Heart left ventricle (tissue), 16 donors: ENCODE data around the gene ELMO3. TPM values are rescaled to one million over a fixed set of nuclear protein-coding genes. Genes with fewer than 3 reads are reported as not detected.

Experiments used
- ATAC-seq, 4 donors: fragments of 200-7000 bp; cut with Tn5 transposase; one replicate each; pipeline ENCODE4 v1.9.1; 2020 to 2022; ENCODE audit warnings: moderate library complexity in 4 of 4, mild to moderate bottlenecking in 3 of 4, moderate number of reproducible peaks in 1 of 4
- DNase-seq, 5 donors: peaks; one replicate each; pipeline ENCODE4 v3.0.0-alpha.2; 2020
- H3K27ac ChIP-seq, 12 donors: fragments of 200-600 bp; sonication (generic) in 4 of 12; one replicate each; pipeline versions ENCODE4 v1.5.0 to v1.8.0; 2016 to 2022; ENCODE audit warnings: mild to moderate bottlenecking in 2 of 12
- H3K27me3 ChIP-seq, 9 donors: fragments of 200-600 bp; sonication (generic) in 2 of 9; one replicate each; pipeline versions ENCODE4 v1.5.1 to v1.8.0; 2016 to 2022; ENCODE audit warnings: mild to moderate bottlenecking in 3 of 9
- H3K36me3 ChIP-seq, 9 donors: fragments of 200-600 bp; sonication (generic) in 2 of 9; one replicate each; pipeline versions ENCODE4 v1.5.0 to v1.8.0; 2018 to 2022; ENCODE audit warnings: mild to moderate bottlenecking in 2 of 9
- H3K4me1 ChIP-seq, 12 donors: fragments of 200-600 bp; sonication (generic) in 4 of 12; one replicate each; pipeline versions ENCODE4 v1.5.0 to v1.8.0; 2016 to 2022; ENCODE audit warnings: mild to moderate bottlenecking in 3 of 12
- H3K4me3 ChIP-seq, 12 donors: fragments of 200-600 bp; sonication (generic) in 4 of 12; one replicate each; pipeline versions ENCODE4 v1.5.0 to v1.8.0; 2017 to 2022; ENCODE audit warnings: mild to moderate bottlenecking in 9 of 12, moderate library complexity in 4 of 12
- H3K9me3 ChIP-seq, 12 donors: fragments of 200-600 bp; sonication (generic) in 4 of 12; one replicate each; pipeline versions ENCODE4 v1.5.0 to v1.8.0; 2016 to 2022; ENCODE audit warnings: mild to moderate bottlenecking in 1 of 12
- CTCF ChIP-seq, 12 donors: fragments of 200-600 bp; sonication (generic) in 4 of 12; IDR thresholded peaks; one replicate each; pipeline versions ENCODE4 v1.5.0 to v1.8.0; 2018 to 2022; ENCODE audit warnings: antibody characterized with exemption in 12 of 12, mild to moderate bottlenecking in 5 of 12
- POLR2A ChIP-seq, 2 donors: fragments of 450-650 bp; IDR thresholded peaks; one replicate each; pipeline ENCODE4 v1.6.1; 2017; ENCODE audit warnings: antibody characterized with exemption in 2 of 2, mild to moderate bottlenecking in 2 of 2, moderate library complexity in 2 of 2
- WGBS, 4 donors: extraction: QIAGEN DNeasy Blood & Tissue Kit in 2 of 4; methylation state at CpG; one replicate each; pipeline versions ENCODE4 v1.1.5 to v1.1.7; 2013 to 2018; 5-methylcytosine and 5-hydroxymethylcytosine counted together
- intact Hi-C, 10 donors: fragments of 100-400 bp; cut with DNase I; formaldehyde crosslinking; loops; one replicate each; pipeline versions ENCODE4 v1.11.1 to v1.14.2; 2022
- polyA plus RNA-seq, 2 donors: library from polyadenylated mRNA; stranded (reverse); fragments of 200-250 nt; gene quantifications; one replicate each; pipeline ENCODE4 v1.2.3, GENCODE V29; 2013
- total RNA-seq, 9 donors: library from RNA; depleted of rRNA in 2 of 9; stranded (reverse); fragments of >200 nt in 2 of 9; fragmentation: NEBNext Ultra II Directional in 3 of 9; extraction: Animal tissue kit (Norgen Biotek cat#: 25700) in 3 of 9; gene quantifications; one replicate each; pipeline versions ENCODE4 v1.1.0 to v1.2.4, GENCODE V29; 2016 to 2023
- donor health status: ischemic (EF 13 %, LVEDD 7.1; RV severe dilation, severe dysfunction).
- donor health status: healthy with polysubstance abuse.
- donor health status: DM: no; HTN: yes; CAD: no.
- donor health status: DM: no; HTN: no; CAD: no.
- donor health status: ischemic (EF 25% LVEDD 6.9; RV normal size, moderate dysfunction).
- donor health status: ischemic (EF 25% LVEDD 5.7; RV mildly dilated, moderate dysfunction).
- donor health status: healthy.
- donor health status: DM: yes; HTN: yes; CAD: no.
- donor health status: ischemic (EF 35%, LVEDD 5.7; RV mildly dilated, moderate dysfunction).
- donor health status: nonischemic (EF 11% LVEDD 7.7; RV severe dilation, severe dysfunction).
- donor health status: DM: yes; HTN: yes; CAD: no.
- donor health status: PGD.
- donor health status: ischemic (EF 29% LVEDD 5.4; RV normal size, mild dysfunction).
- donor health status: nonischemic (EF 23%, LVEDD 6.1; RV moderate dilation, normal function).

The ELMO3 gene
- total and polyA plus RNA-seq, 11 donors: 0.32 to 1.8 (median 0.68) TPM

- WGBS, 4 donors: 0 to 1% (median 1%) methylated on average over 26 to 50 of the region's 50 CpGs
- Histone ChIP-seq H3K27me3 (peaks cover 0 to 30% (median 0%) of the 10 kb centered on the region in 9 donors), H3K4me3 (peak within 1 kb of the TSS; percentile 30 to 71 (median 57)), H3K27ac (peak within 1 kb of the TSS; percentile 89 to 98 (median 95)), H3K4me1 (peaks cover 5 to 60% (median 50%) of the 10 kb centered on the region in 12 donors), H3K36me3 (peaks cover 0 to 6% (median 0%) of the 10 kb centered on the region in 9 donors), H3K9me3 (no peaks in the 10 kb centered on the region)
- ATAC-seq: peak; percentile 48 to 77 (median 71)
- intact Hi-C loops: loop anchor here in 3 of 10 donors (5.0 to 10.0 kb wide), 2 partner anchors 56 to 77 kb away; partner anchors contain the start of genes FHOD1 (in 2 of the 3) and SLC9A5 (in 2 of the 3)
- peak in 1 of 2 donors; percentile 16 for TF ChIP-seq POLR2A (IDR thresholded peaks at IDR 0.05)
- TF ChIP-seq CTCF (IDR thresholded peaks at IDR 0.05): peak in 1 of 12 donors; percentile 1
- peak; percentile 88 to 93 (median 91) for DNase-seq
These were observed 28.6 kb upstream of the ELMO3 start, which contains the start of gene NOL3 for GRCh38 chr16:67170168-67170948. NOL3 (plus strand) TSS chr16:67170538.

GRCh38 chr16:67170949-67171649, 27.8 kb upstream of the ELMO3 start:
- 33 to 48% (median 41%) methylated on average over 14 of the region's 14 CpGs for whole genome bisulfite sequencing, 4 donors
- TF ChIP-seq CTCF (IDR thresholded peaks at IDR 0.05) (no peak), POLR2A (IDR thresholded peaks at IDR 0.05) (peak in 1 of 2 donors; percentile 10)
- Histone ChIP-seq H3K9me3 (no peaks in the 10 kb centered on the region), H3K27me3 (peaks cover 0 to 23% (median 0%) of the 10 kb centered on the region in 9 donors), H3K4me3 (peak overlapping the region; percentile 30 to 71 (median 57)), H3K27ac (peak overlapping the region; percentile 89 to 98 (median 95)), H3K36me3 (peaks cover 0 to 9% (median 0%) of the 10 kb centered on the region in 9 donors), H3K4me1 (peaks cover 5 to 60% (median 49%) of the 10 kb centered on the region in 12 donors)
- DNase-seq (no peak), ATAC-seq (peak; percentile 3 to 10 (median 6))
- intact Hi-C loops: loop anchor here in 3 of 10 donors (5.0 to 10.0 kb wide), 2 partner anchors 56 to 76 kb away; partner anchors contain the start of genes FHOD1 (in 2 of the 3) and SLC9A5 (in 2 of the 3)

GRCh38 chr16:67173323-67173722, 25.6 kb upstream of the ELMO3 start:
- DNase-seq: no peak

More at GRCh38 chr16:67173323-67173722, 25.6 kb upstream of the ELMO3 start:
- no peak for TF ChIP-seq POLR2A (IDR thresholded peaks at IDR 0.05)
- no peak for TF ChIP-seq CTCF (IDR thresholded peaks at IDR 0.05)
- Histone ChIP-seq H3K36me3 (peaks cover 0 to 13% (median 0%) of the 10 kb centered on the region in 9 donors), H3K4me1 (peaks cover 5 to 67% (median 53%) of the 10 kb centered on the region in 12 donors), H3K27ac (peak overlapping the region; percentile 80 to 97 (median 92)), H3K4me3 (peak overlapping the region in 10 of 12 donors; percentile 29 to 65 (median 54)), H3K27me3 (peaks cover 0 to 9% (median 0%) of the 10 kb centered on the region in 9 donors), H3K9me3 (no peaks in the 10 kb centered on the region)
- intact Hi-C loops: loop anchor here in 3 of 10 donors (5.0 to 10.0 kb wide), 2 partner anchors 59 to 74 kb away; partner anchors contain the start of genes FHOD1 (in 2 of the 3) and SLC9A5 (in 2 of the 3)
- 92 to 98% (median 94%) methylated on average over 1 of the region's 1 CpG for WGBS, 4 donors
- no peak for ATAC-seq
